ENCODE results near the gene ERRFI1. TPM values are rescaled to one million over a fixed set of nuclear protein-coding genes. Genes with fewer than 3 reads are reported as not detected.

The ERRFI1 gene
- total RNA-seq, 2 experiments from 2014 or later = 3.6 TPM

DNA sequence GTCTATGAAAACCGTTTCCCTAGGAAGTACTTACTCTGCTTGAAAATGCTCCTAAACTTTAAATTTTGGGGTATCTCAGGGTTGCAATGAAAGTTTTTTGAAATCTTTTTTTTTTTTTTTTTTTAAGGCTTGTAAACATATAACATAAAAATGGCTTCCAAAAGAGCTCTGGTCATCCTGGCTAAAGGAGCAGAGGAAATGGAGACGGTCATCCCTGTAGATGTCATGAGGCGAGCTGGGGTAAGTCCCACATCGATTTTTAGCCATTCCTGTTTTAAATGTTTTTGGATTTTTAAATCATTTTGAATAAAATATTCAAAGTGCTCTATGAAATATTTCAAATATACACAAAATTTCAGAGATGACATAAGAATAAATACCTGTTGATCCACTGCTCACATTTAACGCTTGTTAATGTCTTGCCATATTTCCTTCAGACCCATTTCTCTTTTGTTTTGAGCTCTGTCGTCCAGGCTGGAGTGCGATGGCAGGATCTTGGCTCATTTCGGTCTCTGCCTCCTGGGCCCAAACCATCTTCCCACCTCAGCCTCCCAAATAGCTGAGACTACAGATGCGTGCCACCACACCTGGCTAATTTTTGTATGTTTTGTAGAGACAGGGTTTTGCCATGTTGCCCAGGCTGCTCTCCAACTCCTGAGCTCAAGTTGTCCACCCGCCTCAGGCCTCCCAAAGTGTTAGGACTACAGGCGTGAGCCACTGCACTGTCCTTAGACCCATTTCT lies 63.3 kb downstream of the ERRFI1 start:
- DNase-seq = no peak
- no peaks in the 10 kb centered on the region for H3K9me3 Mint-ChIP-seq
- ChIA-PET POLR2A (interaction anchor here (2.4 kb wide), 2 partner anchors 14 to 32 kb away, joined by 7 to 13 read pairs; no protein-coding TSS in a partner anchor), CTCF (interaction anchor here (0.7 to 1.7 kb wide), 2 partner anchors 12 to 1307 kb away, joined by 3 to 5 read pairs; no protein-coding TSS in a partner anchor)
- Histone ChIP-seq H3K9me3 (ENCODE audit: control insufficient read depth in 1 of 2, insufficient read depth in 1 of 2, low read length in 2 of 2) (no peaks in the 10 kb centered on the region), H3K27me3 (ENCODE audit: control insufficient read depth in 1 of 2, insufficient read depth in 2 of 2, low read length in 2 of 2) (no peaks in the 10 kb centered on the region), H3K4me1 (ENCODE audit: insufficient read depth, low read length) (peaks cover 49% of the 10 kb centered on the region), H3K36me3 (ENCODE audit: insufficient read depth, low read length) (peaks cover 39% of the 10 kb centered on the region), H3K27ac (ENCODE audit: low read depth in 1 of 2, low read length in 2 of 2) (peak overlapping the region in 1 of 2 donors; percentile 94), H3K4me3 (ENCODE audit: low read length) (peak overlapping the region; percentile 84)
- TF ChIP-seq, protein P1, sequence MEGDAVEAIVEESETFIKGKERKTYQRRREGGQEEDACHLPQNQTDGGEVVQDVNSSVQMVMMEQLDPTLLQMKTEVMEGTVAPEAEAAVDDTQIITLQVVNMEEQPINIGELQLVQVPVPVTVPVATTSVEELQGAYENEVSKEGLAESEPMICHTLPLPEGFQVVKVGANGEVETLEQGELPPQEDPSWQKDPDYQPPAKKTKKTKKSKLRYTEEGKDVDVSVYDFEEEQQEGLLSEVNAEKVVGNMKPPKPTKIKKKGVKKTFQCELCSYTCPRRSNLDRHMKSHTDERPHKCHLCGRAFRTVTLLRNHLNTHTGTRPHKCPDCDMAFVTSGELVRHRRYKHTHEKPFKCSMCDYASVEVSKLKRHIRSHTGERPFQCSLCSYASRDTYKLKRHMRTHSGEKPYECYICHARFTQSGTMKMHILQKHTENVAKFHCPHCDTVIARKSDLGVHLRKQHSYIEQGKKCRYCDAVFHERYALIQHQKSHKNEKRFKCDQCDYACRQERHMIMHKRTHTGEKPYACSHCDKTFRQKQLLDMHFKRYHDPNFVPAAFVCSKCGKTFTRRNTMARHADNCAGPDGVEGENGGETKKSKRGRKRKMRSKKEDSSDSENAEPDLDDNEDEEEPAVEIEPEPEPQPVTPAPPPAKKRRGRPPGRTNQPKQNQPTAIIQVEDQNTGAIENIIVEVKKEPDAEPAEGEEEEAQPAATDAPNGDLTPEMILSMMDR (IDR thresholded peaks at IDR 0.05) = no peak
- peaks cover 66% of the 10 kb centered on the region for H3K36me3 Mint-ChIP-seq (ENCODE audit: low read depth)
- no peaks in the 10 kb centered on the region for H3K27me3 Mint-ChIP-seq
- H3K4me1 Mint-ChIP-seq (ENCODE audit: low read depth) = peaks cover 81% of the 10 kb centered on the region
- no peak for ATAC-seq (ENCODE audit: poor library complexity)
- H3K4me3 Mint-ChIP-seq = peak overlapping the region; percentile 95
- intact Hi-C loops (cut with DNase I, micrococcal nuclease) = loop anchor here (5.0 to 10.0 kb wide), 3 partner anchors 189 to 1181 kb away; partner anchors contain the start of gene ENO1 (in 1 of the 2)
- H3K27ac Mint-ChIP-seq = peak overlapping the region; percentile 98

DNA sequence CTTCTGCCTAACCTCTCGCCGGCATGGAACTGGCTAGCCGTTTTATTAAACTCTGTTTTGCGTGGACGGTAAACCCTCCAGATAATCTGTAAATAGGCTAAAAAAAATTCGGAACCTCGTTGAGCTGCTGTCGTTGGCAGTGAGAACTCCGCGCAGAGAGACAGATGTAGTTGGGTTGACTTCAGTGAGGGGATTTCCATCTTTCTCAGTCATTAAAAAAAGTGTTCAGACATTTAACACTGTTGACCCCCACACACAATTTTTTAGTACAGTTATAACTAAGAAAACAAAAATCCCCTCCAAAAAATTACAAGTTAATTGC lies 64.1 kb downstream of the ERRFI1 start:
- Mint-ChIP-seq H3K36me3 (ENCODE audit: low read depth) (peaks cover 59% of the 10 kb centered on the region), H3K4me3 (peak overlapping the region; percentile 95), H3K27ac (peak overlapping the region; percentile 98), H3K27me3 (no peaks in the 10 kb centered on the region), H3K4me1 (ENCODE audit: low read depth) (peaks cover 78% of the 10 kb centered on the region), H3K9me3 (no peaks in the 10 kb centered on the region)
- H3K4me3 ChIP-seq (ENCODE audit: low read length) = peak overlapping the region; percentile 84
- DNase-seq (peak in 4 of 14 experiments; percentile 15 to 83 (median 50)), ATAC-seq (ENCODE audit: poor library complexity) (peak; percentile 7)
- intact Hi-C loops (cut with DNase I, micrococcal nuclease) = loop anchor here (5.0 to 10.0 kb wide), 3 partner anchors 190 to 1180 kb away; partner anchors contain the start of gene ENO1 (in 1 of the 2)
- peak overlapping the region; percentile 88 to 94 for H3K27ac ChIP-seq (ENCODE audit: low read depth in 1 of 2, low read length in 2 of 2)
- H3K27me3 ChIP-seq (ENCODE audit: control insufficient read depth in 1 of 2, insufficient read depth in 2 of 2, low read length in 2 of 2) = no peaks in the 10 kb centered on the region
- peaks cover 52% of the 10 kb centered on the region for H3K4me1 ChIP-seq (ENCODE audit: insufficient read depth, low read length)
- H3K36me3 ChIP-seq (ENCODE audit: insufficient read depth, low read length) = peaks cover 31% of the 10 kb centered on the region
- no peaks in the 10 kb centered on the region for H3K9me3 ChIP-seq (ENCODE audit: control insufficient read depth in 1 of 2, insufficient read depth in 1 of 2, low read length in 2 of 2)
- POLR2A ChIA-PET = interaction anchor here (0.5 to 2.4 kb wide), 8 partner anchors 13 to 1573 kb away, joined by 3 to 13 read pairs (median 6); partner anchors contain the start of gene ENO1
- CTCF ChIA-PET = interaction anchor here (0.5 to 1.7 kb wide), 3 partner anchors 13 to 57 kb away, joined by 3 to 5 read pairs (median 3); no protein-coding TSS in a partner anchor
- TF ChIP-seq, protein P1 (IDR thresholded peaks at IDR 0.05) = no peak

Other genes with a start within 250 kb of the ERRFI1 start
- gene PER3, start 242.0 kb downstream of the ERRFI1 start, total RNA-seq = 10 to 100 TPM; 10.1 to 11.4 TPM
- not detected for gene UTS2, start 173.2 kb downstream of the ERRFI1 start, total RNA-seq
- under 1 TPM; 0.52 to 0.84 TPM for gene TNFRSF9, start 85.5 kb downstream of the ERRFI1 start, total RNA-seq
- gene PARK7, start 64.6 kb downstream of the ERRFI1 start, total RNA-seq = 10 to 100 TPM; 57.7 to 62.4 TPM

Data from CD4-positive, alpha-beta T cell (primary cell).